Measurements from ENCODE around the gene ZSCAN5B. TPM values are rescaled to one million over a fixed set of nuclear protein-coding genes. Genes with fewer than 3 reads are reported as not detected.

ZSCAN5B gene
- total and polyA plus RNA-seq, 9 of the 15 experiments (the other 6 are each of a cell fraction or from before 2014, with no cell fraction given): 0.03 to 0.07 TPM; not detected in 7

DNA sequence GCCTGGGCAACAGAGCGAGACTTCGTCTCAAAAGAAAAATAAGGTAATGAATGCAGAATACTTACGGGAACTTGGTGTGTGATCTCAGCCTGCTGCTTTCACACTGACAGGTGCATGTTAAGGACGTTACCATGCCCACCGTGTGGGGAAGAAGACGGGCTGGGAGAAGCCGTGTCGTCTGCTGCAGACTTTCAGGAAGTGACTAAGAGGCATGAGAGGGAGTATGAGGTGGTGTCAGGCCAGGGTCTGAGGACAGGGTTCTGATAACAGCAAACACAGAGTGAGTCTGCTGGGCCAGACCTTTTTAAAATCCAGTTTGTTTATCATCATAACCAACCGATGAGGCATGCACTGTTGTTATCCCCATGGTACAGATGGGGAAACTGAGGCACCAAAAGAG lies 35.3 kb downstream of the ZSCAN5B start:
- 21% methylated on average over 9 of the region's 9 CpGs for WGBS (ENCODE audit: insufficient coverage, low coverage, missing lambda C conversion rate)
- in situ Hi-C loops (cut with MboI): no loop called here
- intact Hi-C loops (cut with micrococcal nuclease): no loop called here
- CTCF ChIA-PET (ENCODE audit: low intra/inter-chr PET ratio): no interaction called here
- POLR2A ChIA-PET: interaction anchor here (1.2 kb wide), 1 partner anchor 25 kb away, joined by 3 read pairs; no protein-coding TSS in a partner anchor
- H2AFZ ChIP-seq (ENCODE audit: low read depth, low read length): no peak overlapping the region
- H3K4me1 ChIP-seq (replicated peaks in 1 of 2; ENCODE audit: control insufficient read depth in 2 of 2, insufficient read depth in 2 of 2, low read length in 2 of 2): peaks cover 5 to 11% of the 10 kb centered on the region in 2 experiments; a peak in 4 of 5 replicates
- H3K4me3 ChIP-seq: no peak overlapping the region
- ATAC-seq (peak; percentile 79), FAIRE-seq (peak; percentile 86), DNase-seq (ENCODE audit: extremely low read depth in 1 of 4, low spot score in 3 of 4) (peak in 2 of 4 experiments; percentile 56 to 67)
- no peaks in the 10 kb centered on the region; the same call in 1 of the 2 replicates for H4K20me1 ChIP-seq (replicated peaks; ENCODE audit: control insufficient read depth, insufficient read depth, low read length)
- no TSS peak for BruUV-seq (replicated peaks)
- H3K4me2 ChIP-seq (ENCODE audit: insufficient read depth, low read length): no peak overlapping the region
- no peaks in the 10 kb centered on the region for H3K79me2 ChIP-seq (ENCODE audit: control insufficient read depth, insufficient read depth, low read length)
- H3K9me1 ChIP-seq (ENCODE audit: control insufficient read depth, insufficient read depth, low read length): no peaks in the 10 kb centered on the region
- no peak overlapping the region for H3K27ac ChIP-seq (ENCODE audit: extremely low read depth, low read depth, low read length)
- peaks cover 10% of the 10 kb centered on the region; the same call in 2 of the 3 replicates for H3K36me3 ChIP-seq (ENCODE audit: control insufficient read depth, insufficient read depth, low read length)
- H3K27me3 ChIP-seq (ENCODE audit: control insufficient read depth in 2 of 2, insufficient read depth in 2 of 2, low read length in 2 of 2): no peaks in the 10 kb centered on the region
- no peak overlapping the region for H3K9ac ChIP-seq (ENCODE audit: insufficient read depth in 1 of 2, low read depth in 2 of 2, low read length in 2 of 2)
- H3K9me3 ChIP-seq (replicated peaks; ENCODE audit: control insufficient read depth, insufficient read depth, low read depth, low read length): no peaks in the 10 kb centered on the region
- no peak for TF ChIP-seq ESRRA (IDR thresholded peaks at IDR 0.05; ENCODE audit: borderline replicate concordance, low read depth)
- TF ChIP-seq OTX1 (CRISPR knock-in tag; IDR thresholded peaks at IDR 0.05): no peak
- TF ChIP-seq SLC30A9 (CRISPR knock-in tag; IDR thresholded peaks at IDR 0.05): no peak
- no peak for TF ChIP-seq SMARCC2 (IDR thresholded peaks at IDR 0.05; ENCODE audit: low read depth)
- TF ChIP-seq DNMT1 (IDR thresholded peaks at IDR 0.05): no peak
- no peak for TF ChIP-seq SAFB (IDR thresholded peaks at IDR 0.05; ENCODE audit: borderline replicate concordance, low read depth, low read length)
- no peak for TF ChIP-seq GATAD2B (IDR thresholded peaks at IDR 0.05; ENCODE audit: borderline replicate concordance)
- TF ChIP-seq MTF1 (CRISPR knock-in tag; IDR thresholded peaks at IDR 0.05; ENCODE audit: borderline replicate concordance): no peak
- TF ChIP-seq CCNT2 (IDR thresholded peaks at IDR 0.05; ENCODE audit: borderline replicate concordance, extremely low read depth, insufficient read length, low read depth, low read length): no peak
- TF ChIP-seq XRCC3 (IDR thresholded peaks at IDR 0.05): no peak
- no peak for TF ChIP-seq HNRNPUL1 (IDR thresholded peaks at IDR 0.05; ENCODE audit: low read length)
- TF ChIP-seq, protein P1, sequence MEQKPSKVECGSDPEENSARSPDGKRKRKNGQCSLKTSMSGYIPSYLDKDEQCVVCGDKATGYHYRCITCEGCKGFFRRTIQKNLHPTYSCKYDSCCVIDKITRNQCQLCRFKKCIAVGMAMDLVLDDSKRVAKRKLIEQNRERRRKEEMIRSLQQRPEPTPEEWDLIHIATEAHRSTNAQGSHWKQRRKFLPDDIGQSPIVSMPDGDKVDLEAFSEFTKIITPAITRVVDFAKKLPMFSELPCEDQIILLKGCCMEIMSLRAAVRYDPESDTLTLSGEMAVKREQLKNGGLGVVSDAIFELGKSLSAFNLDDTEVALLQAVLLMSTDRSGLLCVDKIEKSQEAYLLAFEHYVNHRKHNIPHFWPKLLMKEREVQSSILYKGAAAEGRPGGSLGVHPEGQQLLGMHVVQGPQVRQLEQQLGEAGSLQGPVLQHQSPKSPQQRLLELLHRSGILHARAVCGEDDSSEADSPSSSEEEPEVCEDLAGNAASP (IDR thresholded peaks at IDR 0.05): no peak
- no peak for TF ChIP-seq PHF21A (IDR thresholded peaks at IDR 0.05; ENCODE audit: borderline replicate concordance, low read depth)
- no peak for TF ChIP-seq MXI1 (IDR thresholded peaks at IDR 0.05; ENCODE audit: low read depth, low read length)
- no peak for TF ChIP-seq BRD9 (IDR thresholded peaks at IDR 0.05; ENCODE audit: low read depth, partially characterized antibody)
- no peak for TF ChIP-seq BCL6 (CRISPR knock-in tag; IDR thresholded peaks at IDR 0.05)
- TF ChIP-seq XRCC5 (IDR thresholded peaks at IDR 0.05; ENCODE audit: low read depth, low read length): no peak
- TF ChIP-seq SMARCE1 (IDR thresholded peaks at IDR 0.05): peak; percentile 43; the same call in 1 of the 2 replicates
- TF ChIP-seq MTA2 (IDR thresholded peaks at IDR 0.05; ENCODE audit: low read depth): no peak
- no peak for TF ChIP-seq NCOA2 (IDR thresholded peaks at IDR 0.05; ENCODE audit: partially characterized antibody in 2 of 2)
- peak; percentile 66; the same call in 1 of the 2 replicates for TF ChIP-seq SPI1 (IDR thresholded peaks at IDR 0.05; ENCODE audit: borderline replicate concordance, low read depth, low read length)
